Activated CD8-positive, alpha-beta T cell treated with anti-CD3 and anti-CD28 coated beads for 36 hours (primary cell): ENCODE data around the gene GSDMA. TPM values are rescaled to one million over a fixed set of nuclear protein-coding genes. Genes with fewer than 3 reads are reported as not detected.

Experiments
- ATAC-seq: fragments of 200-7000 bp; cut with Tn5 transposase; one replicate; pipeline ENCODE4 v1.10.0; 2021; ENCODE audit warnings: mild to moderate bottlenecking, moderate library complexity
- CTCF ChIA-PET: fragments of 350-600 bp; sonication (Branson Sonifier 250); formaldehyde crosslinking; loops from one replicate; lab custom pipeline; 2021; ENCODE audit warnings: antibody characterized with exemption; lab: Charles Lee
- POLR2A ChIA-PET: fragments of 350-600 bp; sonication (Branson Sonifier 250); formaldehyde crosslinking; loops from one replicate; lab custom pipeline; 2021; ENCODE audit warnings: antibody characterized with exemption; lab: Charles Lee
- DNase-seq: peaks from one replicate; pipeline ENCODE4 v3.0.0-alpha.2; 2020
- H3K27ac Mint-ChIP-seq: one replicate; pipeline ENCODE4 v1.8.0; 2021; ENCODE audit warnings: mild to moderate bottlenecking, mixed read lengths
- H3K27me3 Mint-ChIP-seq: one replicate; pipeline ENCODE4 v1.8.0; 2021; ENCODE audit warnings: mixed read lengths
- H3K36me3 Mint-ChIP-seq: one replicate; pipeline ENCODE4 v1.8.0; 2021; ENCODE audit warnings: low read depth, mixed read lengths
- H3K4me1 Mint-ChIP-seq: one replicate; pipeline ENCODE4 v1.8.0; 2021; ENCODE audit warnings: low read depth, mixed read lengths
- H3K4me3 Mint-ChIP-seq: one replicate; pipeline ENCODE4 v1.8.0; 2021; ENCODE audit warnings: mild to moderate bottlenecking, moderate library complexity, mixed read lengths
- H3K9me3 Mint-ChIP-seq: one replicate; pipeline ENCODE4 v1.8.0; 2021; ENCODE audit warnings: mixed read lengths
- CTCF ChIP-seq: fragments of 200-600 bp; IDR thresholded peaks from one replicate; pipeline ENCODE4 v1.8.0; 2022; ENCODE audit warnings: antibody characterized with exemption, mild to moderate bottlenecking
- intact Hi-C: fragments of 100-400 bp; cut with micrococcal nuclease; formaldehyde crosslinking; loops from one replicate; pipeline ENCODE4 v1.10.0; 2022
- total RNA-seq, 2 experiments: library from RNA; stranded (reverse); gene quantifications; one replicate each; pipeline ENCODE4 v1.2.3, GENCODE V29; 2021

GSDMA gene
- total RNA-seq, 2 experiments from 2014 or later = 1.3 to 1.6 TPM

- ChIA-PET POLR2A (interaction anchor here (0.6 to 2.6 kb wide), 20 partner anchors 9 to 171 kb away, joined by 3 to 13 read pairs (median 4); partner anchors contain the start of gene PSMD3), CTCF (interaction anchor here (0.9 to 2.6 kb wide), 8 partner anchors 10 to 305 kb away, joined by 3 to 10 read pairs (median 6); partner anchors contain the start of gene PSMD3)
- ATAC-seq = peak; percentile 57
- Mint-ChIP-seq H3K4me1 (peaks cover 58% of the 10 kb centered on the region), H3K9me3 (no peaks in the 10 kb centered on the region), H3K4me3 (peak overlapping the region; percentile 94), H3K27me3 (no peaks in the 10 kb centered on the region), H3K27ac (peak overlapping the region; percentile 87), H3K36me3 (peaks cover 34% of the 10 kb centered on the region)
- peak; percentile 85 for DNase-seq
- no peak for TF ChIP-seq CTCF
- intact Hi-C loops = loop anchor here (5.0 kb wide), 1 partner anchor 169 kb away; no protein-coding TSS in a partner anchor
Observed at GRCh38 chr17:39926588-39927100, 36.2 kb upstream of the GSDMA start.

- intact Hi-C loops = loop anchor here (5.0 kb wide), 1 partner anchor 170 kb away; no protein-coding TSS in a partner anchor
- ATAC-seq = peak; percentile 74
- no peaks in the 10 kb centered on the region for H3K27me3 Mint-ChIP-seq
Observed at GRCh38 chr17:39927101-39927928, 35.5 kb upstream of the GSDMA start, which contains the start of the genes LRRC3C and ORMDL3. LRRC3C (plus strand) TSS chr17:39927732; CDS start chr17:39941524, 13,792 bp downstream. ORMDL3 (minus strand) TSS chr17:39927601; CDS start chr17:39924203, 3,398 bp downstream.

GRCh38 chr17:39927929-39928857 lies 34.6 kb upstream of the GSDMA start:
- DNase-seq (no peak), ATAC-seq (no peak)
- Mint-ChIP-seq H3K9me3 (no peaks in the 10 kb centered on the region), H3K27ac (peak overlapping the region; percentile 87), H3K4me3 (peak overlapping the region; percentile 94), H3K27me3 (no peaks in the 10 kb centered on the region), H3K36me3 (peaks cover 20% of the 10 kb centered on the region), H3K4me1 (peaks cover 43% of the 10 kb centered on the region)
- intact Hi-C loops = loop anchor here (5.0 kb wide), 1 partner anchor 171 kb away; no protein-coding TSS in a partner anchor
- ChIA-PET POLR2A (interaction anchor here (1.0 to 1.9 kb wide), 4 partner anchors 10 to 64 kb away, joined by 3 to 5 read pairs (median 4); partner anchors contain the start of gene IKZF3), CTCF (interaction anchor here (1.0 to 2.6 kb wide), 4 partner anchors 30 to 307 kb away, joined by 3 to 6 read pairs (median 5); no protein-coding TSS in a partner anchor)
- no peak for TF ChIP-seq CTCF

More at GRCh38 chr17:39927101-39927928, 35.5 kb upstream of the GSDMA start, which contains the start of the genes LRRC3C and ORMDL3:
- no peak for TF ChIP-seq CTCF
- CTCF ChIA-PET = interaction anchor here (2.1 to 2.6 kb wide), 3 partner anchors 32 to 65 kb away, joined by 6 to 10 read pairs (median 6); partner anchors contain the start of gene PSMD3
- Mint-ChIP-seq H3K27ac (peak within 1 kb of the TSS; percentile 87), H3K4me1 (peaks cover 52% of the 10 kb centered on the region), H3K9me3 (no peaks in the 10 kb centered on the region), H3K4me3 (peak within 1 kb of the TSS; percentile 94), H3K36me3 (peaks cover 29% of the 10 kb centered on the region)
- peak; percentile 93 for DNase-seq
- POLR2A ChIA-PET = interaction anchor here (0.7 to 2.6 kb wide), 10 partner anchors 10 to 171 kb away, joined by 3 to 13 read pairs (median 5); no protein-coding TSS in a partner anchor

GRCh38 chr17:39928858-39929645 lies 33.8 kb upstream of the GSDMA start:
- TF ChIP-seq CTCF = no peak
- Mint-ChIP-seq H3K9me3 (no peaks in the 10 kb centered on the region), H3K4me1 (peaks cover 36% of the 10 kb centered on the region), H3K4me3 (no peak overlapping the region), H3K36me3 (peaks cover 14% of the 10 kb centered on the region), H3K27ac (peak overlapping the region; percentile 62), H3K27me3 (no peaks in the 10 kb centered on the region)
- CTCF ChIA-PET = interaction anchor here (1.0 to 1.6 kb wide), 5 partner anchors 10 to 307 kb away, joined by 3 to 5 read pairs (median 3); no protein-coding TSS in a partner anchor
- intact Hi-C loops = loop anchor here (5.0 kb wide), 1 partner anchor 172 kb away; no protein-coding TSS in a partner anchor
- ATAC-seq = peak; percentile 2
- no peak for DNase-seq
- POLR2A ChIA-PET = interaction anchor here (1.0 kb wide), 3 partner anchors 11 to 65 kb away, joined by 3 to 4 read pairs (median 3); partner anchors contain the start of gene IKZF3
